ENCODE data around the gene GRID1.

GRID1 gene

DNA sequence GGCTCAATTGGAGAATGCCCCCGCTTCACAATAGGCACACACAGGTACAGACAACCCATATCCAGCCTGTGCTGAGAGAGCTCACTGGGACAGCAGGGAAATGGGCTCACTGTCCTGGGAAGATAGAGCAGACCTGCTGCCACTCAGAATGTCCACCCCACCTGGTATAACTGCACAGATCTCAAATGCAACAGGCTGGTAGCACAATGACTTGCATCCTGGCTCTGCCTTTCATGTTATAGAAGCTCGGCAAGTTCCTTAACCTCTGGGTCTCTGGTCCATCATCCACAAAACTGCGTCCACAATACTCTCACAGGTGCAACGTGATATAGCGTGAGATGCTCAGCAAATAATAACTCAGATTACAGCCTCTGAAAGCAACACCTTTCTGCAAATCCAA is 295.4 kb downstream of the GRID1 start:
- TF ChIP-seq, protein P1, sequence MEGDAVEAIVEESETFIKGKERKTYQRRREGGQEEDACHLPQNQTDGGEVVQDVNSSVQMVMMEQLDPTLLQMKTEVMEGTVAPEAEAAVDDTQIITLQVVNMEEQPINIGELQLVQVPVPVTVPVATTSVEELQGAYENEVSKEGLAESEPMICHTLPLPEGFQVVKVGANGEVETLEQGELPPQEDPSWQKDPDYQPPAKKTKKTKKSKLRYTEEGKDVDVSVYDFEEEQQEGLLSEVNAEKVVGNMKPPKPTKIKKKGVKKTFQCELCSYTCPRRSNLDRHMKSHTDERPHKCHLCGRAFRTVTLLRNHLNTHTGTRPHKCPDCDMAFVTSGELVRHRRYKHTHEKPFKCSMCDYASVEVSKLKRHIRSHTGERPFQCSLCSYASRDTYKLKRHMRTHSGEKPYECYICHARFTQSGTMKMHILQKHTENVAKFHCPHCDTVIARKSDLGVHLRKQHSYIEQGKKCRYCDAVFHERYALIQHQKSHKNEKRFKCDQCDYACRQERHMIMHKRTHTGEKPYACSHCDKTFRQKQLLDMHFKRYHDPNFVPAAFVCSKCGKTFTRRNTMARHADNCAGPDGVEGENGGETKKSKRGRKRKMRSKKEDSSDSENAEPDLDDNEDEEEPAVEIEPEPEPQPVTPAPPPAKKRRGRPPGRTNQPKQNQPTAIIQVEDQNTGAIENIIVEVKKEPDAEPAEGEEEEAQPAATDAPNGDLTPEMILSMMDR (IDR thresholded peaks at IDR 0.05; ENCODE audit: low read depth, low read length), result no peak
- H3K4me3 ChIP-seq (replicated peaks in 1 of 2; ENCODE audit: low read depth in 2 of 2, low read length in 2 of 2), result no peak overlapping the region
- DNase-seq (ENCODE audit: low read depth in 2 of 2), result no peak

DNA sequence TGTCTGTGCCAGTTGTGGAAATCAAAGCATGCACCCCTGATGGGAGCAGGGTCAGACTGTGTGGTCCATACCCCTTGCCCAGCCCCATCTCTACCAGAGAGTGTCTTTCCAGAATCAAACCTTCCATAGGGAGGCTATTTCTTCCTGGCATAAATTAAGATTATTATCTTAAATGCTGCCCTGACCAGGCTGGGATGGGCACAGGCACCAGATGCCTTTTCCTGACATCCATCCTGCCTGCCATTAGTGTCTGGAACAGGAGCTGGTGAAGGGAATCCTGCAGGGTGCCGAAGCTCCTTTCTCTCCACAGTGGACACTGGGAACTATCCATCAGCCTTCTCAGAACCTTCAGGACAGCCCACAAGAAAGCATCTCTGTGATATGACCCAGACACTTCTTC is 296.3 kb downstream of the GRID1 start:
- H3K4me3 ChIP-seq (replicated peaks in 1 of 2; ENCODE audit: low read depth in 2 of 2, low read length in 2 of 2), result no peak overlapping the region
- no peak for DNase-seq (ENCODE audit: low read depth in 2 of 2)
- TF ChIP-seq, protein P1 (IDR thresholded peaks at IDR 0.05; ENCODE audit: low read depth, low read length), result no peak

DNA sequence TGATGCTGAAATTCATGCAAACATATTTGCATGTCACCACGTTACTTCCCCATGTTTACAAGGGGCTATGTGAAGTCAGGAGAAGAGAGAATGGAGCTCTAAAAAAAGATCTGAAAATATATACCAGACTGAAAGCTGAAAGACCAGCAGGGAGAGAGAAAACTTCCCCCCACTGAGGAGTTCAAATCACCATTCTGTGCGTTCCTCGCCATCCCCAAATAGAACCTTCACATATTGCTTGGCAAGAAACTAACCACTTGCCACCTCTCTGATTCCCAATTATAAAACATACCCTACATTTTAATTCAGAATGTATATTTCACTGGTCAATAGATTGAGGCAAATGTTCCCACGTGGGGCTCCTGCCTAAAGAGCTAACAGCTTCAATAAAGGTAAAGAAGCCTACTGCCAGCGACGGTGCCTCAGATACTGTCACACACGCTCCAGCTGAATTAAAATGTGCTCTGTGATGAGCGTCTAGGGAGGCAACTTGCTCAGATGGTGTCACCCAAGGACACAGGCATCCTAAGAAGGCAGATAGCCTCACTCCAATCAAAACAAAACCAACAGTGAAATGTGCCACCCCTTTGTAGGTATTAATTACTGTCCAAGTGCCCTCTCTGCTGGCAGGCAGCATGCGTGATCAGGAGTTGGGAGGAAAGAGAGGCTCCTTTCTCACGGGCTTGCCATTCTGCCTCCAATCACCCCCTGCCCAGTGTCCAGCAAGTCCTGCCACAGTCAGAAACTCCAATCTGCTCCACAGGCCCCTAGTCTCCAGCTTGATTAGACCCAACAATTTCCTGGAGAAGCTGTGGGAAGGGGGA is 298.2 kb downstream of the GRID1 start:
- DNase-seq (ENCODE audit: low read depth in 2 of 2), result no peak
- TF ChIP-seq, protein P1 (IDR thresholded peaks at IDR 0.05; ENCODE audit: low read depth, low read length), result no peak
- H3K4me3 ChIP-seq (replicated peaks in 1 of 2; ENCODE audit: low read depth in 2 of 2, low read length in 2 of 2), result no peak overlapping the region

DNA sequence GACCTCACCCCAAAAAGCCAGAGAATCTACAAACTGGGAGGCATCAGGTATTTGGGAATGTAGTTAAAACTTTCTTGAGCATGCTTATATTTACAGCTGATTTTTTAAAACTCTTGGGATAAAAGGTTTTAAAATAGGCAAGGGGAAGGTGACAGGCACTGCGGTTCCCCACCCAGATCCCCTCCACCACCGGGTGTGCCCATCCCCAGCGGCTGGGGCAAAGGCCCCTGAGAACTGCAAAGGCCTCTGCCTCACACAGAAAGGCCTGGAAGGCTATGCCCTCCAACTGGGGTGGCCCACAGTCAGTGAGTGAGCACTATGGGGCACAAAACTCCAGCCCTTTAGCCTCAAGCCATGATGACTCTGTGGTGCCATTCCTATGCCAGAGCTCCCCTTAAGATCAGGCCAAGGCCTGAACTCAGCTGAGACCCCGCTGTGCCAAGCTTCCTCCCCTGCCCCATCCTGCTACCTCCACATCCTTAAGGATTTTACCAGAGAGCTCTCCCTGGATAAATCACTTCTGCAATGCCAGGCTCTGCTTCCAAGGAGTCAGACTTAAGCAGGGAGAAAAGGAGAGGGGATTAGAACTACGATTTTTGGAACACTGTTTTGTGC is 299.1 kb downstream of the GRID1 start:
- TF ChIP-seq, protein P1 (IDR thresholded peaks at IDR 0.05; ENCODE audit: low read depth, low read length), result no peak
- no peak overlapping the region for H3K4me3 ChIP-seq (replicated peaks in 1 of 2; ENCODE audit: low read depth in 2 of 2, low read length in 2 of 2)
- no peak for DNase-seq (ENCODE audit: low read depth in 2 of 2)

DNA sequence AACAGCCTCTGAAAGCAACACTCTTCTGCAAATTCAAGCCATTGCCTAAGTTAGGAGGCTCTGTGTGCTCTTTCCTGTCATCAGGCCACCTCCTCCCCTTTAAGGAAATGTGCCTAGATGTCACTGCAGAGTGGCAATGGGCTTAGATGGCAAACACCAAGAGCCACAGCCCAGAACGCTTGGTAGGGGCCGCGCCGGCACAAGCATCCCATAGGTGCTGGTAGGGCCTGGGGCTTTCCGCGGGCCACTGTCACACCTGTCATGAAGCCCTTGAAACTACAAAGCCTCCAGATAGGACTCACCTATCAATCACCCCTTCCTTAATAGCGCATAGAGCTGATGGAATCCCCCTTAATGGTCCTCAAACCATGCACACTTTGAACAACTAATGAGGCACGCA is 299.9 kb downstream of the GRID1 start:
- TF ChIP-seq, protein P1 (IDR thresholded peaks at IDR 0.05; ENCODE audit: low read depth, low read length), result no peak
- no peak for DNase-seq (ENCODE audit: low read depth in 2 of 2)

DNA sequence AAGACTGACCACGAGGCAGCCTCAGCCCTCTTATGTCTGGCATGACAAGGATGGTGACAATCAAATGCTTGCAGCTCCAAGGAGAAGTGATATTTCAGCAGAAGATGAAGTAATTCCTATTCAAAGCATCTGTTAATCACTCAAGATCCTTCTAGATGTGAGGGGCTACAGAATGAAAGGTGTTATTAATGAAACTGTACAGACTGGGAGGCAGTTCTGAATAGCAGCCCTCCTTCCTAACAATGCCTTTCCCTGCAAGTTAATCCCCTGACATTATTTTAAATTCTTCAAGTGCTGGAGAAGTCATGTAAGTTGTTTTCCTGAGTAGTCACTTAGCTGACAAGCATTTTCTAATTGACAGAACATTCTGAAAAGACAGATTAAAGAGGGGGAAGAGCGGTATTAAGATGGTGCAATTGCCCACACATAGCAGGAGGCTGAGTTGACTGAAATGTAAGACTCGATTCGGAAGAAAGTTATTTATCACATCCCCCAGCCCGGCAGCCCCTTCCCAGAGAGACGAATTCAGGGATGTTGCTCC is 300.8 kb downstream of the GRID1 start:
- TF ChIP-seq, protein P1 (IDR thresholded peaks at IDR 0.05; ENCODE audit: low read depth, low read length), result no peak

More for the DNA sequence above, 299.9 kb downstream of the GRID1 start:
- H3K4me3 ChIP-seq (replicated peaks in 1 of 2; ENCODE audit: low read depth in 2 of 2, low read length in 2 of 2), result no peak overlapping the region

More for the DNA sequence above, 300.8 kb downstream of the GRID1 start:
- H3K4me3 ChIP-seq (replicated peaks in 1 of 2; ENCODE audit: low read depth in 2 of 2, low read length in 2 of 2), result no peak overlapping the region
- no peak for DNase-seq (ENCODE audit: low read depth in 2 of 2)
